C4-2B (cell line): ENCODE data around the gene C12orf42.

Source experiments
- H3K27ac ChIP-seq: fragments of 450-650 bp; 2 replicates; pipeline ENCODE4 v1.5.1; 2017
- CTCF ChIP-seq: fragments of 450-650 bp; conservative IDR thresholded peaks from 2 replicates; pipeline ENCODE4 v1.5.1; 2017; ENCODE audit warnings: mild to moderate bottlenecking
- ZFX ChIP-seq: fragments of 450-650 bp; IDR thresholded peaks from 2 replicates; pipeline ENCODE4 v1.6.1; 2017

Gene C12orf42

GRCh38 chr12:103368167-103368566, 127.6 kb downstream of the C12orf42 start:
- no peak overlapping the region for H3K27ac ChIP-seq
- no peak for TF ChIP-seq CTCF
- no peak for TF ChIP-seq ZFX

- TF ChIP-seq CTCF (no peak), ZFX (no peak)
- no peak overlapping the region for H3K27ac ChIP-seq
These were observed 141.4 kb downstream of the C12orf42 start for GRCh38 chr12:103354403-103354802.

- H3K27ac ChIP-seq = no peak overlapping the region
- no peak for TF ChIP-seq ZFX
- TF ChIP-seq CTCF = no peak
These were observed 141.9 kb downstream of the C12orf42 start for GRCh38 chr12:103353913-103354312.

GRCh38 chr12:103350116-103350515, 145.7 kb downstream of the C12orf42 start:
- TF ChIP-seq ZFX (no peak), CTCF (no peak)
- no peak overlapping the region for H3K27ac ChIP-seq

DNA sequence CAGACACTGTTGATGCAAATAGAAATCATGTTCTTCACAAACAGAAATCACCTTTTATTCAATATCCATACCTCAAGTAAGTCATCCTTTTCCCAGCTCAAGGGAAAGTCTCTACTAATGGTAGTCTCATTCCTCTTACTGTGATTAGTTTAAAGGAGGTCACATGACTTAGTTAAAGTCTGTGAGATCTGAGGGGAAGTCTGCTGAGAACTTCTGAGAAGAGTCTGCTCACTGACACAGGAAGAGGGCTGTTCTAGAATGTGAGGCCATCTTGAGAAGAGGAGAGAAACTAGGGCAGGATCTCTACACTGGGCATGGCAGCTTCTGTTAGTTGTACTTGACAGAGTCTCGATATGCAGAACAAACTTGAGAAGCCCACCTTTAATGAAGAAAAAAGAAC, 146.8 kb downstream of the C12orf42 start:
- TF ChIP-seq CTCF = no peak
- TF ChIP-seq ZFX = no peak
- H3K27ac ChIP-seq = no peak overlapping the region

GRCh38 chr12:103336940-103337339, 158.8 kb downstream of the C12orf42 start:
- no peak overlapping the region for H3K27ac ChIP-seq
- no peak for TF ChIP-seq CTCF
- no peak for TF ChIP-seq ZFX

DNA sequence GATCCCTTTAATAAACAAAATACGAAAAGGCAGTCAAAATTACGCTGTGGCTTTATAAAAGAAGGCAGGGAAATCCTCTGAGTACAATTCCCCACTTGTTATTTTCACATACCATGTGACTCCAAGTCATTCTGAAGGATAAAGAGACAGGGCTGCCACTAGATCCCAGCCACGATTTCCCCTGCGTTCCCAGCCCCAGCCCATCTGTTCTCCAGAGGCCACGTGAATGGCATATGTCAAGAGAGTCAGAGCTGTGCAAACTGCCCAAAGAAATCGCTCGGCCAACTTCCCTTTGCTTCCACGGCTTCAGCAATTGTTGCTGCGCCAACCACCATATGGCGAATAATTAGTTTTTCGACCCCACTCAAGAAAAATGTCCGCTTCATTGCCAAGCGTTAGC, 161.3 kb downstream of the C12orf42 start:
- TF ChIP-seq ZFX = no peak
- TF ChIP-seq CTCF = no peak

More for the DNA sequence above, 161.3 kb downstream of the C12orf42 start:
- H3K27ac ChIP-seq = no peak overlapping the region
